K562 (cell line): ENCODE results near the gene ZFYVE21. TPM values are rescaled to one million over a fixed set of nuclear protein-coding genes. Genes with fewer than 3 reads are reported as not detected.

ENCODE experiments used
- ATAC-seq: fragments of 200-7000 bp; cut with Tn5 transposase; 3 replicates; pipeline ENCODE4 v1.9.1; 2020; ENCODE audit warnings: moderate library complexity
- BruUV-seq: library from RNA; stranded (reverse); fragments of 400-500 nt; replicated peaks from 2 replicates; lab custom pipeline; 2021; lab: Mats Ljungman, UMichigan
- CTCF ChIA-PET: fragments of 300-600 bp; formaldehyde crosslinking; extraction: SDS; loops from one replicate; lab custom pipeline; 2021; ENCODE audit warnings: low intra/inter-chr PET ratio; lab: Yijun Ruan, JAX
- POLR2A ChIA-PET: fragments of 300-600, 350-650 bp; sonication (Branson Sonifier 250); formaldehyde crosslinking; extraction: SDS; loops from one replicate; lab custom pipeline; 2021; ENCODE audit warnings: antibody characterized with exemption, inconsistent platforms; lab: Yijun Ruan, JAX
- DNase-seq, 4 experiments: peaks; one replicate each; pipeline versions ENCODE4 v3.0.0 to v3.0.0-alpha.2; 2011 to 2018; ENCODE audit warnings: low spot score in 3 of 4, mixed read lengths in 3 of 4; ENCODE audit errors: extremely low read depth in 1 of 4
- FAIRE-seq: peaks from 2 replicates; lab custom pipeline; 2011; peaks lifted over from hg19 to GRCh38; lab: Jason Lieb, UNC
- H2AFZ ChIP-seq: 2 replicates; pipeline ENCODE4 v1.6.0; 2011; ENCODE audit warnings: low read depth, low read length, control low read depth, inconsistent platforms
- H3K27ac ChIP-seq: fragments of 200-600 bp; 3 replicates; pipeline ENCODE4 v1.8.0; 2011; ENCODE audit warnings: low read depth, mild to moderate bottlenecking, control low read depth, inconsistent platforms, low read length, moderate library complexity, mixed read lengths; ENCODE audit errors: extremely low read depth
- H3K27me3 ChIP-seq, 2 experiments: fragments of 300-600 bp in 1 of 2; 2 replicates in 1 of 2; 3 replicates in 1 of 2; pipeline versions ENCODE4 v1.6.0 to v1.8.0; 2011; ENCODE audit warnings: inconsistent platforms in 2 of 2, low read length in 2 of 2, mild to moderate bottlenecking in 1 of 2, mixed read lengths in 1 of 2, moderate library complexity in 1 of 2; ENCODE audit not compliant: control insufficient read depth in 2 of 2, insufficient read depth in 2 of 2
- H3K36me3 ChIP-seq: fragments of 300-600 bp; 3 replicates; pipeline ENCODE4 v1.8.0; 2011; ENCODE audit warnings: mild to moderate bottlenecking, low read length, inconsistent platforms; ENCODE audit not compliant: control insufficient read depth, insufficient read depth
- H3K4me1 ChIP-seq, 2 experiments: fragments of 200-600 bp in 1 of 2; replicated peaks in 1 of 2; 2 replicates in 1 of 2; 3 replicates in 1 of 2; pipeline versions ENCODE4 v1.5.1 to v1.8.0; 2011; ENCODE audit warnings: inconsistent platforms in 2 of 2, low read length in 2 of 2, mild to moderate bottlenecking in 1 of 2, mixed read lengths in 1 of 2, moderate library complexity in 1 of 2; ENCODE audit not compliant: control insufficient read depth in 2 of 2, insufficient read depth in 2 of 2
- H3K4me2 ChIP-seq: 2 replicates; pipeline ENCODE4 v1.6.1; 2011; ENCODE audit warnings: low read length, control low read depth, inconsistent platforms, mixed read lengths; ENCODE audit not compliant: insufficient read depth
- H3K4me3 ChIP-seq: fragments of 200-600 bp; sonication (generic), shearing (Covaris generic); 2 replicates; pipeline ENCODE4 v1.5.1; 2016; ENCODE audit warnings: control low read depth, inconsistent platforms
- H3K79me2 ChIP-seq: fragments of 200-600 bp; 3 replicates; pipeline ENCODE4 v1.8.0; 2011; ENCODE audit warnings: low read length, inconsistent platforms; ENCODE audit not compliant: control insufficient read depth, insufficient read depth
- H3K9ac ChIP-seq, 2 experiments: 2 replicates each; pipeline versions ENCODE4 v1.6.0 to v1.6.1; 2011; ENCODE audit warnings: low read depth in 2 of 2, low read length in 2 of 2, control low read depth in 1 of 2, inconsistent platforms in 1 of 2, mild to moderate bottlenecking in 1 of 2, mixed read lengths in 1 of 2; ENCODE audit not compliant: insufficient read depth in 1 of 2
- H3K9me1 ChIP-seq: one replicate; pipeline ENCODE4 v1.6.0; 2011; ENCODE audit warnings: inconsistent platforms, mild to moderate bottlenecking, low read length, moderate library complexity; ENCODE audit not compliant: control insufficient read depth, insufficient read depth
- H3K9me3 ChIP-seq: replicated peaks from 2 replicates; pipeline ENCODE4 v1.5.1; 2011; ENCODE audit warnings: low read depth, low read length, inconsistent platforms; ENCODE audit not compliant: control insufficient read depth, insufficient read depth
- H4K20me1 ChIP-seq: replicated peaks from 2 replicates; pipeline ENCODE4 v1.6.1; 2011; ENCODE audit warnings: low read length, inconsistent platforms, mixed read lengths; ENCODE audit not compliant: control insufficient read depth, insufficient read depth
- DMBX1 ChIP-seq: fragments of 250-450 bp; sonication (Bioruptor Pico); IDR thresholded peaks from 2 replicates; pipeline ENCODE4 v1.8.0; 2022; ENCODE audit warnings: inconsistent platforms, mild to moderate bottlenecking, moderate library complexity, borderline replicate concordance
- JUNB ChIP-seq: fragments of 450-650 bp; formaldehyde crosslinking; conservative IDR thresholded peaks from 2 replicates; pipeline ENCODE4 v1.4.0; 2020; ENCODE audit warnings: mild to moderate bottlenecking
- POLR2G ChIP-seq: fragments of 200-400 bp; formaldehyde crosslinking; IDR thresholded peaks from 2 replicates; pipeline ENCODE4 v1.6.1; 2017; ENCODE audit warnings: low read depth, mild to moderate bottlenecking, antibody characterized with exemption, low read length, moderate library complexity
- U2AF1 ChIP-seq: fragments of 200-400 bp; formaldehyde crosslinking; optimal IDR thresholded peaks from 2 replicates; pipeline ENCODE3; 2017; ENCODE audit warnings: mild to moderate bottlenecking, low read depth, low read length, moderate library complexity
- ZKSCAN1 ChIP-seq: fragments of 150-350 bp; IDR thresholded peaks from 2 replicates; pipeline ENCODE4 v1.6.1; 2016; ENCODE audit warnings: low read depth, low read length
- ZNF232 ChIP-seq: sonication (generic); formaldehyde crosslinking; IDR thresholded peaks from 2 replicates; pipeline ENCODE4 v1.8.0; 2022; ENCODE audit warnings: mild to moderate bottlenecking, missing genetic modification reagents
- ZNF263 ChIP-seq: sonication (generic); formaldehyde crosslinking; IDR thresholded peaks from 2 replicates; pipeline ENCODE4 v1.8.0; 2022; ENCODE audit warnings: mild to moderate bottlenecking, missing genetic modification reagents, borderline replicate concordance
- ZSCAN32 ChIP-seq: fragments of 450-650 bp; formaldehyde crosslinking; IDR thresholded peaks from 2 replicates; pipeline ENCODE4 v1.4.0; 2020; ENCODE audit warnings: mild to moderate bottlenecking, moderate library complexity
- WGBS: fragments of 100-300 bp; shearing (Covaris generic); methylation state at CpG from one replicate; pipeline ENCODE4 v1.1.6; 2016; ENCODE audit warnings: low coverage, mixed read lengths; ENCODE audit not compliant: insufficient coverage; ENCODE audit errors: missing lambda C conversion rate; 5-methylcytosine and 5-hydroxymethylcytosine counted together
- in situ Hi-C: fragments of 300-500 bp; cut with MboI; formaldehyde crosslinking; loops from 4 replicates; pipeline ENCODE4 v1.15.0; 2018; ENCODE audit warnings: inconsistent platforms, mixed read lengths
- intact Hi-C: fragments of 100-400 bp; cut with micrococcal nuclease; formaldehyde crosslinking; loops from 2 replicates; pipeline ENCODE4 v1.14.2; 2022
- polyA plus RNA-seq, 8 experiments: library from polyadenylated mRNA; depleted of rRNA in 4 of 8; stranded (reverse) in 5 of 8; unstranded in 3 of 8; fragments of >200 nt; fragmentation: Nextera tagmentation in 2 of 8; fragmentation: Illumina TruSeq in 1 of 8; extraction: Ambion mirVana in 2 of 8; extraction: Trizol in 1 of 8; gene quantifications; 2 replicates each; pipeline versions ENCODE4 v1.2.1 to v1.2.3, GENCODE V29; 2011 to 2014; ENCODE audit warnings: inconsistent platforms in 1 of 8, missing spikeins in 1 of 8
- total RNA-seq, 7 experiments: library from RNA; depleted of rRNA in 6 of 7; stranded (reverse); fragments of >200 nt in 6 of 7; fragmentation: Illumina TruSeq in 2 of 7; extraction: Trizol in 2 of 7; gene quantifications; 2 replicates each; pipeline versions ENCODE4 v1.2.1 to v1.2.3, GENCODE V29; 2011 to 2021; ENCODE audit warnings: low replicate concordance in 1 of 7
- TF ChIP-seq, protein P1 (sequence below): fragments of 250-450 bp; sonication (Bioruptor Pico); IDR thresholded peaks from 2 replicates; pipeline ENCODE4 v1.6.1; 2021; ENCODE audit warnings: mild to moderate bottlenecking
- TF ChIP-seq, protein P2 (sequence below): fragments of 250-450 bp; sonication (Bioruptor Pico); IDR thresholded peaks from 2 replicates; pipeline ENCODE4 v1.4.0; 2020; ENCODE audit warnings: mild to moderate bottlenecking, moderate library complexity, borderline replicate concordance
- TF ChIP-seq, protein P3 (sequence below): IDR thresholded peaks from 2 replicates; pipeline ENCODE4 v1.6.1; 2011; ENCODE audit not compliant: insufficient read length; ENCODE audit errors: extremely low read depth

The ZFYVE21 gene
- total and polyA plus RNA-seq, 9 of the 15 experiments (the other 6 are each of a cell fraction or from before 2014, with no cell fraction given) = 0.90 to 23.1 (median 15.6) TPM

DNA sequence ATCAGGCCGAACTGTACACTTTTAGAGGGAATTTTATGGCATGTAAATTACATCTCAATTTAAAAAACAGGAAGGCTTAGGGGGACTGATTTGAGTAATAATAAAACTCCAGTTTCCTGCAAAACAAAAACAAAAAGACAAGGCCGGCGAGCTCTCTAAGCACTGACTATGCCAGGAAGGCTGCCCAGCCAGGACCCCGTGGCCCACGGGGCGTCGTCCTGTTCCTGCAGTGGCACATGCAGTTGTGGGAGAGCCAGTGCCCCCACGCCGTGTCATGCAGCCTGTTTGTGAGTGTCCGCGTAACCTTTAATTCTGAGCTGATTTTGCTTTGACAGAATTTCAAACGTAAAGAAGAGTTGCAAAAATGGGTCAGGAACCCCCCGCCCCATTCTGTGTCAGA, 10.9 kb upstream of the ZFYVE21 start:
- no peak overlapping the region for H3K9ac ChIP-seq
- BruUV-seq = no TSS peak

DNA sequence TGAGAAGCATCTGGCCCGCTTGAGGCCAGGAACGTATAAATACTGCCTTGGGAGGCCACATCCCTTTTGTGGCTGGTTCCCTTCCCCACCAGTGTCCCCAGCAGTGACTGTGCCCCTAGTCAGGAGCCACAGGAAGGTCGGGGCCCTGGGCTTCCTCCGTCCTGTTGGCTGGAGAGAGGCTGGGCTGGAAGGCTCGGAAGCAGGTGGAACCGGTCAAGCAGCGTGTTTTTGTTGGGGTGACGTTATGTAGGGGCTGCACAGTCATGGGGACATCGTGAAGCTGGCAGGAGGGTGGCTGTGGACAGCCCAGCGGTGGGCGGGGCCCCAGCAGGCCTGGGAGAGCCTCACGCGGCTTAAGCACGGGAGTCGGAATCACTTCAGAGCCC, 10.5 kb upstream of the ZFYVE21 start:
- H4K20me1 ChIP-seq = no peaks in the 10 kb centered on the region
- H2AFZ ChIP-seq = no peak overlapping the region
- intact Hi-C loops = no loop called here
- peak overlapping the region in 1 of 2 experiments; percentile 26; a peak in 1 of 4 replicates for H3K9ac ChIP-seq
- ATAC-seq (no peak), DNase-seq (no peak), FAIRE-seq (no peak)
- 86% methylated on average over 8 of the region's 15 CpGs for WGBS
- H3K36me3 ChIP-seq = peaks cover 88% of the 10 kb centered on the region; the same call in 2 of the 3 replicates
- no TSS peak for BruUV-seq
- ChIA-PET POLR2A (interaction anchor here (1.3 to 2.6 kb wide), 3 partner anchors 9 to 11 kb away, joined by 4 to 9 read pairs (median 5); partner anchors contain the start of genes XRCC3 and ZFYVE21), CTCF (no interaction called here)
- no peak overlapping the region for H3K4me3 ChIP-seq
- no peak overlapping the region for H3K27ac ChIP-seq
- peaks cover 0 to 30% of the 10 kb centered on the region in 2 experiments; a peak in 2 of 5 replicates for H3K4me1 ChIP-seq
- H3K79me2 ChIP-seq = no peaks in the 10 kb centered on the region
- TF ChIP-seq ZNF263 (CRISPR knock-in tag) (no peak), U2AF1 (no peak), ZKSCAN1 (no peak), DMBX1 (CRISPR knock-in tag) (no peak), POLR2G (peak; percentile 47; the same call in 1 of the 2 replicates), ZNF232 (CRISPR knock-in tag) (no peak)
- TF ChIP-seq, protein P1, sequence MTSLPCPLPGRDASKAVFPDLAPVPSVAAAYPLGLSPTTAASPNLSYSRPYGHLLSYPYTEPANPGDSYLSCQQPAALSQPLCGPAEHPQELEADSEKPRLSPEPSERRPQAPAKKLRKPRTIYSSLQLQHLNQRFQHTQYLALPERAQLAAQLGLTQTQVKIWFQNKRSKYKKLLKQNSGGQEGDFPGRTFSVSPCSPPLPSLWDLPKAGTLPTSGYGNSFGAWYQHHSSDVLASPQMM (CRISPR knock-in tag) = no peak
- TF ChIP-seq, protein P2, sequence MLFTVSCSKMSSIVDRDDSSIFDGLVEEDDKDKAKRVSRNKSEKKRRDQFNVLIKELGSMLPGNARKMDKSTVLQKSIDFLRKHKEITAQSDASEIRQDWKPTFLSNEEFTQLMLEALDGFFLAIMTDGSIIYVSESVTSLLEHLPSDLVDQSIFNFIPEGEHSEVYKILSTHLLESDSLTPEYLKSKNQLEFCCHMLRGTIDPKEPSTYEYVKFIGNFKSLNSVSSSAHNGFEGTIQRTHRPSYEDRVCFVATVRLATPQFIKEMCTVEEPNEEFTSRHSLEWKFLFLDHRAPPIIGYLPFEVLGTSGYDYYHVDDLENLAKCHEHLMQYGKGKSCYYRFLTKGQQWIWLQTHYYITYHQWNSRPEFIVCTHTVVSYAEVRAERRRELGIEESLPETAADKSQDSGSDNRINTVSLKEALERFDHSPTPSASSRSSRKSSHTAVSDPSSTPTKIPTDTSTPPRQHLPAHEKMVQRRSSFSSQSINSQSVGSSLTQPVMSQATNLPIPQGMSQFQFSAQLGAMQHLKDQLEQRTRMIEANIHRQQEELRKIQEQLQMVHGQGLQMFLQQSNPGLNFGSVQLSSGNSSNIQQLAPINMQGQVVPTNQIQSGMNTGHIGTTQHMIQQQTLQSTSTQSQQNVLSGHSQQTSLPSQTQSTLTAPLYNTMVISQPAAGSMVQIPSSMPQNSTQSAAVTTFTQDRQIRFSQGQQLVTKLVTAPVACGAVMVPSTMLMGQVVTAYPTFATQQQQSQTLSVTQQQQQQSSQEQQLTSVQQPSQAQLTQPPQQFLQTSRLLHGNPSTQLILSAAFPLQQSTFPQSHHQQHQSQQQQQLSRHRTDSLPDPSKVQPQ (CRISPR knock-in tag) = no peak
- no peaks in the 10 kb centered on the region for H3K9me1 ChIP-seq
- H3K4me2 ChIP-seq = no peak overlapping the region
- in situ Hi-C loops = no loop called here
- H3K27me3 ChIP-seq = no peaks in the 10 kb centered on the region
- no peaks in the 10 kb centered on the region for H3K9me3 ChIP-seq

More for the DNA sequence above, 10.9 kb upstream of the ZFYVE21 start:
- Histone ChIP-seq H3K79me2 (no peaks in the 10 kb centered on the region), H3K9me3 (no peaks in the 10 kb centered on the region), H3K36me3 (peaks cover 91% of the 10 kb centered on the region; the same call in 2 of the 3 replicates), H3K9me1 (no peaks in the 10 kb centered on the region), H4K20me1 (no peaks in the 10 kb centered on the region), H3K27ac (no peak overlapping the region), H3K4me1 (peaks cover 0 to 31% of the 10 kb centered on the region in 2 experiments; a peak in 2 of 5 replicates), H3K4me2 (no peak overlapping the region), H3K4me3 (no peak overlapping the region), H2AFZ (no peak overlapping the region), H3K27me3 (no peaks in the 10 kb centered on the region)
- in situ Hi-C loops (no loop called here), intact Hi-C loops (no loop called here)
- no peak for DNase-seq
- 93% methylated on average over 10 of the region's 13 CpGs for WGBS
- FAIRE-seq = no peak
- ChIA-PET CTCF (no interaction called here), POLR2A (interaction anchor here (1.3 to 2.6 kb wide), 3 partner anchors 8 to 11 kb away, joined by 4 to 9 read pairs (median 5); partner anchors contain the start of genes XRCC3 and ZFYVE21)
- ATAC-seq = no peak
- TF ChIP-seq, protein P3, sequence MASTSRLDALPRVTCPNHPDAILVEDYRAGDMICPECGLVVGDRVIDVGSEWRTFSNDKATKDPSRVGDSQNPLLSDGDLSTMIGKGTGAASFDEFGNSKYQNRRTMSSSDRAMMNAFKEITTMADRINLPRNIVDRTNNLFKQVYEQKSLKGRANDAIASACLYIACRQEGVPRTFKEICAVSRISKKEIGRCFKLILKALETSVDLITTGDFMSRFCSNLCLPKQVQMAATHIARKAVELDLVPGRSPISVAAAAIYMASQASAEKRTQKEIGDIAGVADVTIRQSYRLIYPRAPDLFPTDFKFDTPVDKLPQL = no peak
- TF ChIP-seq POLR2G (0 out of 2 replicates have a peak, but pooled peaks have one; percentile 1), JUNB (no peak), ZSCAN32 (CRISPR knock-in tag) (no peak)
